Ascending aorta (tissue), 2 donors: Measurements from ENCODE around the gene CHRFAM7A. TPM values are rescaled to one million over a fixed set of nuclear protein-coding genes. Genes with fewer than 3 reads are reported as not detected.
"Not testable (repeated sequence)": the region's sequence is repeated elsewhere in the genome, so short reads cannot be mapped to it uniquely, and the experiment has no call there.

Experiments
- DNase-seq, 2 donors: peaks; one replicate each; pipeline ENCODE4 v3.0.0-alpha.2; 2019; ENCODE audit warnings: low spot score in 2 of 2
- H3K27ac ChIP-seq, 2 donors: fragments of 200-600 bp; sonication (generic); one replicate each; pipeline ENCODE4 v1.5.1; 2016 to 2017; ENCODE audit warnings: mild to moderate bottlenecking in 1 of 2
- H3K27me3 ChIP-seq: fragments of 200-600 bp; sonication (generic); one replicate; pipeline ENCODE4 v1.5.1; 2017
- H3K36me3 ChIP-seq, 2 donors: fragments of 200-600 bp; sonication (generic); one replicate each; pipeline ENCODE4 v1.5.1; 2016
- H3K4me1 ChIP-seq, 2 donors: fragments of 200-600 bp; sonication (generic); one replicate each; pipeline ENCODE4 v1.5.1; 2016 to 2017; ENCODE audit warnings: mild to moderate bottlenecking in 1 of 2
- H3K4me3 ChIP-seq, 2 donors: fragments of 200-600 bp; sonication (generic); one replicate each; pipeline ENCODE4 v1.5.1; 2016 to 2017; ENCODE audit warnings: mild to moderate bottlenecking in 1 of 2
- H3K9me3 ChIP-seq, 2 donors: fragments of 200-600 bp; sonication (generic); one replicate each; pipeline ENCODE4 v1.5.1; 2016
- intact Hi-C: fragments of 100-400 bp; cut with DNase I; formaldehyde crosslinking; loops from one replicate; pipeline ENCODE4 v1.15.1; 2023
- total RNA-seq: library from RNA; depleted of rRNA; stranded (reverse); fragments of >200 nt; gene quantifications from one replicate; pipeline ENCODE4 v1.1.0, GENCODE V29; 2016

The CHRFAM7A gene
- total RNA-seq, 1 donor from 2014 or later = 0.21 TPM

DNA sequence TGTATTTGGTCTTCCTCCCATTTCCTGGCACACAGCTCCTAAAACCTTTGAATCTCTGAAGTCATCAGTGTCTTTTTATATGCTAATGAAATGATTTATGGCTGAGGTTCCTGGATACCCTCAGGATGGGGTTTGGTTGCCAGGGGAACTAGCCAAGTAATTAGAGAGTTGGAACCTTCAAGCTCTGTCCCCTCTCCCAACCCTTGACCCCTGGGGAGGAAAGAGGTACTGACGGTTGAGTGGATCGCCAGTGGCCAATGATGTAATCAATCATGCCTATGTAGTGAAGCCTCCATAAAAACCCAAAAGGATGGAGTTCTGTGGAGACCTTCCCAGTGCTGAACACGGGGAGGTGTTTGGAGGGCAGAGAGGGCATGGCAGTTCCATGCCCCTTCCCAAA, 25.1 kb downstream of the CHRFAM7A start:
- H3K27ac ChIP-seq, DNase-seq, H3K9me3 ChIP-seq, H3K4me1 ChIP-seq, H3K4me3 ChIP-seq, H3K27me3 ChIP-seq, H3K36me3 ChIP-seq, intact Hi-C loops: not testable (repeated sequence)

DNA sequence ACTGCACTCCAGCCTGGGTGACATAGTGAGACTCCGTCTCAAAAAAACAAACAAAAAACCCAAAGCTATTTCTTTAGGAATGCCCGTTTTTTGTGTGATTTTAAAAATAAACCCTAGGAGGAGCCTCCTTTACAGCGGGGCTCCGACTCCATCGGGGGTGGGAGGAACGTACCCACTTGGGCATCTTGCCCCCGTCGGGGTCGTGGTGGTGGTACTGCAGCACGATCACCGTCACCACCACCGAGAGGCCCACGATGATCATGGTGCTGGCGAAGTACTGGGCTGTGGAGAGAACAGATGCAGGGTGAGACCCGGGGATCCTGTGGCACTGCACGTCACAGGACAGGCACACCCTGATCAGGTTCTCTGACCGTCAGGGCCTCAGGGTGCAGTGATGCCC, 26.1 kb downstream of the CHRFAM7A start:
- intact Hi-C loops, H3K27ac ChIP-seq: not testable (repeated sequence)

DNA sequence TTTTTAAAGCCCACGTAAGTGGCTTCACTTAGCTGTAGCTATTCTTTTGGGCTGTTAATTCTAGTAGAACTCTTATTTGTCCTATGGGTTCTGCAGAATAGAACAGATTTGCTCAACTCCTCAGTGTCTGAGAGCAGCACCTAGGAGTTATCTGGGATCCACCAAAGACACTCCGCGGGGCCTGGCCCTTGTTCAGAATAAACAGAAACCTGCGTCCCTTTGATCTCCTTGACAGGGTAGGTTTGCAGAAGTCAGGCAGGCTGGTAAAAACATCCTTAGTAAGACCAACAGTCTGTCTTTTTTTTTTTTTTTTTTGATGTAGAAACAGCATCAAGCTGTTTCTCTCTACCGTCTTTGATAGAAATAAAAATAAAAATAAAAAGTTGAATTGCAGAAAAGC, 31.9 kb downstream of the CHRFAM7A start:
- H3K27me3 ChIP-seq, H3K27ac ChIP-seq, H3K4me1 ChIP-seq, intact Hi-C loops, H3K4me3 ChIP-seq, H3K36me3 ChIP-seq, H3K9me3 ChIP-seq, DNase-seq: not testable (repeated sequence)

More for the DNA sequence above, 26.1 kb downstream of the CHRFAM7A start:
- H3K9me3 ChIP-seq, H3K4me3 ChIP-seq, H3K27me3 ChIP-seq, H3K36me3 ChIP-seq, H3K4me1 ChIP-seq: not testable (repeated sequence)
- peak in 1 of 2 donors; percentile 40 for DNase-seq

DNA sequence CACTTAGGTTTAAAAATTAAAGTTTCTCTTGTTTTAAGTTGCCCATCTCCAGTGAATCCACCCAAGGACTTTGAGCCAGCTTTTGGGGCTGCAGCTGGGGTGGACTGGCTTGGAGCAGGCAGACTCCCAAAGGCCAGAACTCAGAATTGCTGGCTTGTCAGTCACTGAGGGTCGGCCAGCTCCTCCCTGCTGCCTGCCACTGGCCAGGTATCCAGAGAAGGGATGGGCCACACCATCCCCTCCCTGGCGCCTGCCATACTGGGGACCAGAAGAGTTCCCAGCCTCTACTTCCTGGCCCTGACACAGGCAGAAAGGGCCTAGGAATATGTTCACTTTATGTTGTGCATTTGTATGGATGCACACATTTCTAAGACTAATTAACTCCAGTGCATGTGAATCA, 32.4 kb downstream of the CHRFAM7A start:
- not testable (repeated sequence) for H3K4me3 ChIP-seq

DNA sequence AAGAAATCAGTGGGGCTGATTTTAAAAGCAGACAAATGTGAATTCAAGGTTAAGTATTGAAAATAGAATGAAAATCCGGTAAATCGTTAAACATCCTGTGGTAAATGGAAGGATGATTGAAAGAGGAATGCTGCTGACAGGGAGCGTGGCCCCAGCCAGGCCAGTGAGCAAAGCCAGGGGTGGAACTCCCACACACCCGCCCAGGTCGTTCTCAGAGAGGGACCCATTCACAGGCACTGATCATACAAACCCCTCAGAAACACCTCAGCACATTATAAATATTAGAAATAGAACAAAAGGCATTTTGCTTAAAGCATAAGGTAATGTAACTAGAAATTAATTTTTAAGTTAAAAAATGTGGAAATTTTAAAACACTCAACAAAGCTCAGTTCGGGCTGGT, 38.3 kb downstream of the CHRFAM7A start:
- H3K4me3 ChIP-seq, H3K4me1 ChIP-seq, H3K36me3 ChIP-seq, H3K27ac ChIP-seq, DNase-seq, H3K27me3 ChIP-seq, intact Hi-C loops, H3K9me3 ChIP-seq: not testable (repeated sequence)

More for the DNA sequence above, 32.4 kb downstream of the CHRFAM7A start:
- H3K9me3 ChIP-seq, DNase-seq, H3K4me1 ChIP-seq, H3K27ac ChIP-seq, H3K27me3 ChIP-seq, intact Hi-C loops, H3K36me3 ChIP-seq: not testable (repeated sequence)

DNA sequence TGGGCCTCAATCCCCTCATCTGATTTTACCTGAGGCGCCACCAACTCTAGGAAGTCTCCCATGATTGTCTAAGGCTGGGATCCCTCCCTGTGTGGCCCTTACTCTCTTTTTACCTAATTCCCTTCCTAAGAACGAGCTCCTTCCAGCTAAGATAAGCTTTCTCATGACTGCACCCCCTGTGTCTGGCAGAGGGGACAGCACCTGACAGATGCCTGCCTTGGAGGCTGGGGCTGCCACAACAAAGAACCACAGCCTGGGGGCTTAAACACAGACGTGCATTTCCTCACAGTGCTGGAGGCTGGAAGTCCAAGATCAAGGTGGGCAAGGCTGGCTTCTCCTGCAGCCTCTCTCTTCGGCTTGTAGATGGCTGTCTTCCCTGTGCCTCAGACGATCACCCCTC, 43.5 kb downstream of the CHRFAM7A start:
- intact Hi-C loops, H3K4me3 ChIP-seq, H3K36me3 ChIP-seq, DNase-seq, H3K27ac ChIP-seq, H3K4me1 ChIP-seq, H3K9me3 ChIP-seq, H3K27me3 ChIP-seq: not testable (repeated sequence)

DNA sequence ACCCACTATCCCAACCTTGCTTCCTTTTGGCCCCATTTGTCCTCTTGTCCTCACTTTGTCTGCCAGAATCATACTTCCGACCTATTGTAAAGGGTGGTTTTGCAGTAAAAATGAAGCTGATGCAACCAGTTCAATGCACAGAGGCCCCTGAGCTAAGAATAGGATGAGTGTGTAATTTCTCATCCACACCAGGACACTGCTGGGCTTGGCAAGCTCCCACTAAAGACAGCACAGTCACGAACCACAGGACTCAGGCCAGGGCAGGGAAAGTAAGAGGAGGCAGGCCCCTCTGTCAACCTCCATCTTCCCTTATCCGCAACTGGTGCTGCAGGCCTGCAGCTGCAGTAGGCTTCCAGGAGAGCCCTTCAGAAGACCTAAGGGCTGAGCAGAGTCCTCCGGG, 56.8 kb downstream of the CHRFAM7A start:
- intact Hi-C loops, H3K9me3 ChIP-seq, H3K27ac ChIP-seq, H3K27me3 ChIP-seq, H3K36me3 ChIP-seq, H3K4me1 ChIP-seq, DNase-seq, H3K4me3 ChIP-seq: not testable (repeated sequence)

DNA sequence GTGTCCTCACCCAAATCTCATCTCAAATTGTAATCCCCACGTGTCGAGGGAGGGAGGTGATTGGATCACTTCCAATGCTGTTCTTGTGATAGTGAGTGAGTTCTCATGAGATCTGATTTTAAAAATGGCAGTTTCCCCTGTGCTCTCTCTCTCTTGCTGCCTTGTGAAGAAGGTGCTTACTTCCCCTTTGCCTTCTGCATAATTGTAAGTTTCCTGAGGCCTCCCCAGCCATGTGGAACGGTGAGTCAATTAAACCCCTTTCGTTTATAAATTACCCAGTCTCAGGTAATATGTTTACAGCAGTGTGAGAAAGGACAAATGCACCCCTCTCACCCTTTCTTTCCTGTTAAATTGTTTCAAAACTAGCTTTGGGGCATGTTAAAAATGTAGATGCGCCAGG, 59.2 kb downstream of the CHRFAM7A start:
- H3K4me3 ChIP-seq, H3K4me1 ChIP-seq, DNase-seq, H3K27me3 ChIP-seq, intact Hi-C loops, H3K9me3 ChIP-seq, H3K36me3 ChIP-seq, H3K27ac ChIP-seq: not testable (repeated sequence)

DNA sequence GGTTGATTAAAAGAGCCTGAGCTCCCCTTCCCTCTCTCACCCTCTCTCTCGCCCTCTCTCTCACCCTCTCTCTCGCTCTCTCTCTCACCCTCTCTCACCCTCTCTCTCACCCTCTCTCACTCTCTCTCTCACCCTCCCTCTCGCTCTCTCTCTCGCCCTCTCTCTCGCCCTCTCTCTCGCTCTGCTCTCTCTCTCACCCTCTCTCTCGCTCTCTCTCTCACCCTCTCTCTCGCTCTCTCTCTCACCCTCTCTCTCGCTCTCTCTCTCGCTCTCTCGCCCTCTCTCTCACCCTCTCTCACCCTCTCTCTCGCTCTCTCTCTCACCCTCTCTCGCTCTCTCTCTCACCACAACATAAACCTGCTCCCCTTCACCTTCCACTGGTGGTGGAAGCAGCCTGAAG, 67.2 kb downstream of the CHRFAM7A start:
- H3K36me3 ChIP-seq, DNase-seq, H3K4me3 ChIP-seq, intact Hi-C loops, H3K27ac ChIP-seq, H3K4me1 ChIP-seq, H3K27me3 ChIP-seq, H3K9me3 ChIP-seq: not testable (repeated sequence)

DNA sequence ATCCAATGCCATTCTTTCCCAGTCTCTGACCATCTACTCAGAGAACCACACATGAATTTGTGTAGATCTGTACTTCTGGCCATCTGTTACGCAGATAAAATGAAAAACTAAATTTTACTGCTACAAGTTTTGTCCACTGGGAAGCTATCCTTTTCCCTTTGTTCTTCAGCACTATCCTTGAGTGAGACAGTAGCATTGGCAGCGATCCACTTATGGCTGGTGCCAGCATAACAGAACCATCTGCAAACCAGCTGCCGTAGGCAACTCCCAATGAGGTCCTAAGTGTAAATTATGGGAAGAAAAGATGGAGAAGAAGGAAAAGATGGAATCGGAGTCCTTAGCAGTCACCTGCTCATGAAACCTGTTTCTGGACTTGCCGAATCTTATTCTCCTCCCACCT, 72.3 kb downstream of the CHRFAM7A start:
- DNase-seq, H3K27ac ChIP-seq, H3K4me3 ChIP-seq, H3K27me3 ChIP-seq, H3K36me3 ChIP-seq, H3K9me3 ChIP-seq, H3K4me1 ChIP-seq, intact Hi-C loops: not testable (repeated sequence)

DNA sequence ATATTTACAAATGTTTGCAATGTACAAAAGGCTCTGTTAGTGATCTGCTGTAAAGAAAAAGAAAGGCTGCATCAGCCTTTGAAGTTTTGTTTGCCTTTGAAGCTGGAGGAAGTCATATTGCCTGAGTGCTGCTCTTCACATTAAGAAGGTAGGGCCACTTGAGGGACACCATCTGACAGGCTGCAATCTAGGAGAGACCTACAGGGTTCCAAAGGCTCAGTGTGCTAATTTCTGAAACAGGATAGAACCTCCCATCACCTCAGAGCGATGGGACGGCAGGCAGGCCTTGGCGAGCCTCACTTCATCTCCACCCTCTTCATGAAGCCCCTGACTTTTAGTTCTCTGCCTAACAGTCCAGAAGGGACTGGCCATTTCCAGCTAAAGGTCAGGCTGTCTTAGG, 77.6 kb downstream of the CHRFAM7A start:
- H3K4me1 ChIP-seq, H3K27ac ChIP-seq, H3K4me3 ChIP-seq, H3K27me3 ChIP-seq, DNase-seq, H3K9me3 ChIP-seq, intact Hi-C loops, H3K36me3 ChIP-seq: not testable (repeated sequence)

DNA sequence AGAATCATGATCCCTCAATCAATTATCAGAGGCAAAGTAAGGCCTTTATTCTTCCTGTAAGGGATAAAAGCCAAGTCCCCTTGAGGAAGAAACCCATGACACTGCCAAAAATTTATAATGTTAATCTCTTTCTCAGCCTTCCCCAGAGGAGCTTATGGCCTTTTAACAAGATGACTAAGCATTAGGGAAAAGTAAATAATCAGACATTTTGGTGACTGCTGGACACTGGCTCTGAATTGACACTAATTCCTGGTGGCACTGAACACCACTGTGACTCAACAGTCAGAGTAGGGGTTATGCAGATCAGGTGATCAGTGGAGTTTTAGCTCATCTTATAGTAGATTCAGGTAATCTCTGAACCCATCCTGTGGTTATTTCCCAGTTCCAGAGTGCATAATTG, 82.8 kb downstream of the CHRFAM7A start:
- H3K4me1 ChIP-seq, H3K9me3 ChIP-seq, H3K27ac ChIP-seq, H3K27me3 ChIP-seq, DNase-seq, intact Hi-C loops, H3K36me3 ChIP-seq, H3K4me3 ChIP-seq: not testable (repeated sequence)

Other genes with a start within 250 kb of the CHRFAM7A start
- not detected for gene GOLGA8R, start 20.7 kb upstream of the CHRFAM7A start, total RNA-seq
- not detected for gene GOLGA8Q, start 158.5 kb upstream of the CHRFAM7A start, total RNA-seq
- gene GOLGA8H, start 210.5 kb upstream of the CHRFAM7A start, total RNA-seq = not detected